ENCODE measurements around the gene RSPO3.

Gene RSPO3

DNA sequence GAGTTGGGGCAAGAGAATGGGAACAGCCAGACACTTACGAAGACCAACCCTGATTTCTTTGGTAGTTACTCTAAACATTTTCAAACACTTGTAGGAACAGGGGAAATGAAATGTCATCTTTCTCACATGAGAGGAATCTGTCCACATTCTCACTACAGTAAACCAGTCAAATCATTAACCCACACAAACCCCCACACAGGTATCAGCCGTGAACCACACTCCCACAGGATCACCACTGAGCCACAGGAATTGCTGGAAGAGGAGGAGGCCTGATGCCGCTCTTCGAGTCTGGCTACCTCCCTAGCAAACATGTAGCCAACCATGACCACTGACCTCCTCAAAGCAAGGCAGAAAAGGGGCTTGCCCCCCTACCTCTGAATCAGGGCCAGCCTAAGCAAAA, 6.9 kb upstream of the RSPO3 start:
- DNase-seq (ENCODE audit: low read depth in 2 of 2) = no peak

DNA sequence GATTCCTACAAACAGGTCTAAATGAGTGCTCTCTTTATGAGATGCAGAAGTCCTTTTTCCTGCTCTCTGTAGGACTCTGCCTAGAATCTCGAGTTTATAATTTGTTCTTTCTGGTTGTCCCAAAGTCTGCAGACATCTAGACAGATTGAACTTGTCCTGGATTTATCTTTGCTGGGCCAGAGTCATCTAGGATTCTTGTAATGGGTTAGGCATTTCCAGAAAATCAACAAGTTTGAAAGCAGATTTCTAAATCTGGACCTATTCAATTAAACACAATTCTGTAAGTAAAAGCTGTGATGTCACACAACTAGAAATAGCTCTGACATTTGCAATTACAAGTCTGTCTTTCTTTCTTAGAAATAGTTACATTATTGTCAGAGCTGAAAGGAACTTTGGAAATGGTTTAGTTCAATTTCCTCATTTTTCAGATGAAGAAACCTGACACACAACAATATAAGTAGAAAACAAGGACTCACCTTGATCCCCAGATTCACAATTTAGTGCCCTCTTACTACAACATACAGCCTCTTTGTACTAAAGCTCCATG, 4.2 kb upstream of the RSPO3 start:
- DNase-seq (ENCODE audit: low read depth in 2 of 2) = no peak

DNA sequence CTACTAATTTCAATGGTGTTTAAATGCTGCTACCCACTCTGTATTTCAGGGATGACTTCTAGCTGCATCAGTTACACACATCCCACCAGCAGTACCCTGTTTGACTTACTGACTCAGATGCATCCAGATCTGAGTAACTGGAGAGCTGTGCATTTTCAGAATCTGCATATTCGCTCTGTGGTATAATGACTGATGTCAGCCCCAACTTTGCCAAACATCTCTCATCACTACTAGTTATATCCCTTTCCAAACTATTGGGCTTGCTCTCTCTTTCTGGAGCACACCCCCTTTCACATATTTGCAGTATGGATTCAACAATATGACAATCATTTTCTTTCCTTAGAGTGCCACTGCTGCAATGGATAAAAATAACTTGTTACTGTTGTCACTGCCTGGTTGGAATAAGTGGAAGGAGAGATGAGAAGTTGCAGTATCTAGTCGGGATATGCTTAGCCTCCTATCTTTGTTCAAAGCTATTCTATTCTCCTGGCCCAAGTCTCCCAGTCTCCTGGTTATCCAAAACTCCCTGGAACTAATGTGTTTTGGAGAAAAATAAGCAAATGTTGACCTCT, 3.3 kb upstream of the RSPO3 start:
- no peak for DNase-seq (ENCODE audit: low read depth in 2 of 2)

DNA sequence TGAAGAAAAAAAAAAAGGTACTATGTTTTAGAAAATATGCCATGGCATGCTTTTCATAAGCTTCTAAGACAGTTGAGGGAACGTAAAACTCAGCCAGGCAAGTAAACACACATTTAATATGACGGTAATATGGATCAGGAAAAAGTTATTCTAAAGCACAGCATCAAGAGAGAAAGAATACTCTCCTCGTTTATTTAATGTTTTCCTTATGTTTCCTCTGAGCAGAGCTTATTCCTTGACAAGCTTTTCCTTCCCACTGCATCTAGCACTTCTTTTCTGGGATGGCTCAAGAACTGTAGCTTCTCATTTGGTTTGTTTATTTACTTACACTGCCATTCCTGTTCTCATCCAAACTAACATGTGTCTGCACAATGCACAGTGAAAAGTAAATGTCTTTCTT, 2.7 kb upstream of the RSPO3 start:
- no peak for DNase-seq (ENCODE audit: low read depth in 2 of 2)

GRCh38 chr6:127117979-127118297, 533 bp upstream of the RSPO3 start:
- no peak for DNase-seq (ENCODE audit: low read depth in 2 of 2)

DNA sequence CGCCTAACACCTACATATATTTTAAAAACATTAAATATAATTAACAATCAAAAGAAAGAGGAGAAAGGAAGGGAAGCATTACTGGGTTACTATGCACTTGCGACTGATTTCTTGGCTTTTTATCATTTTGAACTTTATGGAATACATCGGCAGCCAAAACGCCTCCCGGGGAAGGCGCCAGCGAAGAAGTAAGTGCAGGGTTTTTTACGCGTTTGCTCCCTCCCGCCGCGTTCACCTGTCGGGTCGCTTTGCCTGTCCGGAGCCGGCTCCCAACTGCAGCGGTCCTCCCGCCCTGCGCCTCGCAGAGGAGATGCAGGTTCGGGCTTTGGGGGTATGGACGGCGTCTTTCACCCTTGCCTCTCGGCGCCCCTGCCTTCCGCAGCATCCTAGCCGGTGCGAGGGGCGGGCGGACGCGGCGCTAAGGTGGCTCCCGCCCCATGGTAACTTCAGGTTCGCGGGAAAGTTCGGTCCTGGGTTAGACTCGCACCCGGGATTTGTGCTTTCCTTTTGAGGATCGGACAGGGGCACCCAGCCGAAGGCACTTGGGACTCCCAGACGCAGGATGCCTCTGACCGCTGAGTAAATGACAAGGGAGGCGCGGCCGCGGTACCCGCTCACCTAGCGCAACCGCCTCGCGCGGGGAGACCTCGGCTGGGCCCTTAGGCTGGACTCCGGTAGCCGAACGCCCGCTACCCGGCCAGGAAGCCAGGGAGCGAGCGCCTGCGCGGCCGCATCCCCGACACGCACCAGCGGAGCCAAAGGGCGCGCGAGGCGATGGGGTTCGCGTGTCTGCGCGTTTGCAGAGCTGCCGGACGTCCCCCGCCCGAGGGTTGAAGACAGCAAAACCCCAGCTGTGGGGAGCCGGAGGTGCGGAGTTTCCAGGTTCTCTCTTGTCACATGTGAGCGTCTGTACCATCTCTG, 891 bp downstream of the RSPO3 start:
- DNase-seq (ENCODE audit: low read depth in 2 of 2) = no peak

DNA sequence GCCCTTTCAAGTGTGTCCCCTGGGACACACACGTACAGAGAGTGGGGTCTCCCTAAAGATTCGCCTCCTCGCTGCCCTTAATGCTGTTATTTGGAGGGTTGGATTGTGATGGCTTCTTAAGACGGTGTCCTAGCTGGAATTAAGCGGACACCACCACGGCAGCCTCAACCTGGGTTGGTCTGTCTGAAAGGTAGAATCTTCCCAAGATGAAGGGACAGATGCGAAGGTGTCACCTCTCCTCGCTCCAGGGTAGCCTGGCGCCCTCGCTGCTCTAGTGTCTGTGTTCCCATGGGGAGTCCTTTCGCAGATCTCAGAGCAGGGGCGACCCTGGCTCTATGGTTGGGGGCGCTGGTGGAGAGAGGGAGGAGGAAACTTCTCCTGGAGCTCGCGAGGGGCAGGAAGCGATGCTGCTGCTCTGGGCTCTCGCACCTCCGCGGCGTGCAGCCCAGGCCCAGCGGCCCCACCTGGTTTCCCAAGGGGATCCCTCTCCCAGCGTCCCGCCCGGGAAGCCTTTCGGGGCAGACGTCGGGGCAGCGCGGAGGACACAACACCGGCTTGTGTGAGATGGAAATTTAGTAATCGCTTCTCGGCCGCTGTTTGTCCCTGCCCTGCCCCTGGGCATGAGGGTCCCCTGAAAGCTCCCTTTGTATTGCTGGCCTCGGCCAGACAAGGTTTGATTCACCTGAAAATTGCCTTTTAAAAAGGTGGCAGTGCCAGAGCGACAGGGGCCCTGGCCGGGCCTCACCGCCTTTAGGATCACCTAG, 1.7 kb downstream of the RSPO3 start:
- DNase-seq (ENCODE audit: low read depth in 2 of 2) = no peak

- DNase-seq (ENCODE audit: low read depth in 2 of 2) = peak in 1 of 2 donors; percentile 25
Observed at GRCh38 chr6:127120787-127121636, 2.5 kb downstream of the RSPO3 start.

GRCh38 chr6:127121637-127121960, 3.1 kb downstream of the RSPO3 start:
- DNase-seq (ENCODE audit: low read depth in 2 of 2) = no peak

- DNase-seq (ENCODE audit: low read depth in 2 of 2) = no peak
Observed at GRCh38 chr6:127124172-127124571, 5.7 kb downstream of the RSPO3 start.

DNA sequence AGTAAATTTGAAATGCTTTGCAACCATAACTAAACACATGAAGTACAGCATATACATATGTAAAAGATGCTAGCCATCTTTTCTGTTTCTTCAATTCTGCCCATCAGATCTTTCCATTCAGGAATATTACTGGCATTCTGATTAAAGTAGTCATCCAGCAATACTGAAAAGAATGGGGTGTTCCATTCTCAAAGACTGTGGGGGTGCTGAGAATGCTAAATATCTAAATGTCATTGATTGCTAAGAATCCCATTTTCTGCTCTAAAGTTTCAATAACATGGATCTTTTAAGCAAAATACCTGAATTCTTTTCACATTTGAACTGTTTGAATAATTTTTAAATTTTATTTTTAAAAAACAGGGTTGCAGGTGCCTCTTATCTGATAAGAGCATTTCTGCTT, 6.2 kb downstream of the RSPO3 start:
- DNase-seq (ENCODE audit: low read depth in 2 of 2) = no peak

- DNase-seq (ENCODE audit: low read depth in 2 of 2) = no peak
Observed at GRCh38 chr6:127128066-127128465, 9.6 kb downstream of the RSPO3 start.

DNA sequence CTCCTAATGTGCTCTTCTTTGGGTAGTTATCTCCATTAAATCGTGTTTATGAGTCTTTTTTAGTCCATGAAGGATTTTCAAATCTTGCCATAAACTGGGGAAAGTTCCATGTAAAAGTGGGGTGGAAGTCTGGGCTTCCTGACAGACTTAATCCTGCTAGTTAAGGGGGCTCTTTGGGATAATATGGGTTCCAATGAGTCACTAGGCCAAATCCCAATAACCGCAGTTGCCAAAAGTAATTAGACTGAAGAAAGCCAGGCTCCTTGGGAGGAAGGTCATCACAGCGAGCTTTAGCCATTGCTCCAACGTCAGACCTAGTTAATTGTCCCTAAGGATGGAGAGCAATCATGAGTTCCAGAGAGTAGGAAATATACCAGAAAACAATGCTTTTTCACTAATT, 10.8 kb downstream of the RSPO3 start:
- DNase-seq (ENCODE audit: low read depth in 2 of 2) = no peak

- DNase-seq (ENCODE audit: low read depth in 2 of 2) = no peak
Observed at GRCh38 chr6:127131275-127131674, 12.8 kb downstream of the RSPO3 start.

- DNase-seq (ENCODE audit: low read depth in 2 of 2) = no peak
Observed at GRCh38 chr6:127131772-127132376, 13.4 kb downstream of the RSPO3 start.

DNA sequence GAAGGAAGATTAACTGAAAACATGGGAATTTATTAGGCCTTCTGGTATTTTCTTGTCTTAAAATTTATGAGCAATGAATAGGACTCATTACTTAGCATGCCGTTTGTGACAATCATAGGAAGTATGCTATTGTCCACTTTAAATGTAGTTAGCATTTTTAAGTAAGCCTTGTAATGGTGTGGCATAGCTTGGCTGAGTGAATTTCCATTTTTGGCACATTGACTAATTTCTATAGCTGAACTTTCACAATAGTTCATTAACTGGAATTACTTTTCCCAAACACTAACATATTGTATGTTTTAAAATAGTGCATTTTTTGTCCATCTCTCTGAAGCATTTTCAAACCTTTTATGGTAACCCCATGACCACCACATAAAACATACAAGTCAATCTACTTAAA, 15.7 kb downstream of the RSPO3 start:
- no peak for DNase-seq (ENCODE audit: low read depth in 2 of 2)

DNA sequence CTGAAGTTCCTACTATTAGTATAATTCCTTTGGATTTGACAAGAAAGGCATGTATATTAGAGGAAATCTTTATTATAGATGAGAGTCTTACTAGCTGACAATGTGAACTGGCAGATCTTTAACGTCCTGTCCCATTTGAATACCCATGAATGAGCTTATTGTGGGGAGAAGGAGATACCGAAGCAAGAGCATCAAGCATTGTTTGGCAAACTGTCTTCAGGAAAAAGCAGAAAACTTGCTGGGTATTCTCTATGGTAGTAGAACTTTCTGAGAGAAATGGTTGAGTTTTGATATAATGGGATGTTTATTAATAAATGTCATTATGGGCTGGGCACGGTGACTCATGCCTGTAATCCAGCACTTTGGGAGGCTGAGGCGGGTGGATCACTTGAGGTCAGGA, 18.3 kb downstream of the RSPO3 start:
- DNase-seq (ENCODE audit: low read depth in 2 of 2) = no peak

GRCh38 chr6:127146932-127147331, 28.5 kb downstream of the RSPO3 start:
- no peak for DNase-seq (ENCODE audit: low read depth in 2 of 2)

GRCh38 chr6:127147534-127147933, 29.1 kb downstream of the RSPO3 start:
- no peak for DNase-seq (ENCODE audit: low read depth in 2 of 2)

DNA sequence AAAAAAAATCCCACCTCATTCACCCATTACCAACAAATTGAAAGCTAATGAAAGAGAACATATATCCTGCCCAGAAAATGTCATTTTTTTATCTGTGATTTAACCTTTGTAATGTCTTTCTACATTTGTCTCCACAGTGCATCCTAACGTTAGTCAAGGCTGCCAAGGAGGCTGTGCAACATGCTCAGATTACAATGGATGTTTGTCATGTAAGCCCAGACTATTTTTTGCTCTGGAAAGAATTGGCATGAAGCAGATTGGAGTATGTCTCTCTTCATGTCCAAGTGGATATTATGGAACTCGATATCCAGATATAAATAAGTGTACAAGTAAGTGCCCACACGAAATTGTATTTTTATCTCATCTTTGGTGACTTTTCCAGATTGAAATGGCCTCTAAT, 30.0 kb downstream of the RSPO3 start:
- DNase-seq (ENCODE audit: low read depth in 2 of 2) = no peak

DNA sequence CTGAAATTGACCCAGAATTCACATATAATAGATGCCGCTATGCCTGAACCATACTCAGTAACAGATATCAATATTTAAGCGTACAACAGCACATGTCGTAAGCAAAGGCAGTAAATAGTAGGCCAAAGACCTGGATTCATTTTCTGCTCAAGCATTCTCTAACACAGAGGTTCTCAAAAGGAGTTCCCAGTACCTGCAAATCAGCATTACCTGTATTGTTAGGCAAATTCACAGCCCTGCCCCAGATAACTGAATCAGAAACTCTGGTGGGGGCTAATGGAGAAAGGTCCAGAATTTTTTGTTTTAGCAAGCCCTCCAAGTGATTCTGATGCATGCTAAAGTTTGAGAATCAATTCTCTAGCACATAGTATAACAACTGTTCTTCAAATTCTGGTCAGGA, 36.0 kb downstream of the RSPO3 start:
- no peak for DNase-seq (ENCODE audit: low read depth in 2 of 2)
